GM12878 (cell line): ENCODE measurements around the gene PFKFB3. TPM values are rescaled to one million over a fixed set of nuclear protein-coding genes. Genes with fewer than 3 reads are reported as not detected.

ENCODE experiments used
- ATAC-seq: fragments of 200-7000 bp; cut with Tn5 transposase; 3 replicates; pipeline ENCODE4 v1.9.1; 2020; ENCODE audit warnings: mild to moderate bottlenecking, moderate library complexity
- BruUV-seq: library from RNA; stranded (reverse); fragments of 400-500 nt; replicated peaks from 2 replicates; lab custom pipeline; 2021; lab: Mats Ljungman, UMichigan
- CTCF ChIA-PET: fragments of 300-600 bp; sonication (Branson Sonifier 250); formaldehyde crosslinking; extraction: SDS; loops from one replicate; lab custom pipeline; 2021; ENCODE audit warnings: inconsistent platforms; lab: Yijun Ruan, JAX
- POLR2A ChIA-PET: fragments of 350-600 bp; formaldehyde crosslinking; extraction: SDS; loops from one replicate; lab custom pipeline; 2021; ENCODE audit warnings: inconsistent platforms; lab: Charles Lee
- RAD21 ChIA-PET: fragments of 300-600 bp; sonication (Branson Sonifier 250); formaldehyde crosslinking; loops from one replicate; lab custom pipeline; 2023; ENCODE audit warnings: antibody characterized with exemption; ENCODE audit not compliant: unreplicated experiment; lab: Charles Lee
- SMC1A ChIA-PET: fragments of 300-600 bp; sonication (Branson Sonifier 250); formaldehyde crosslinking; loops from one replicate; lab custom pipeline; 2023; ENCODE audit not compliant: unreplicated experiment, uncharacterized antibody; lab: Charles Lee
- DNase-seq: peaks from one replicate; pipeline ENCODE4 v3.0.0-alpha.2; 2011; ENCODE audit warnings: low read depth, low spot score
- FAIRE-seq: peaks from 3 replicates; lab custom pipeline; 2011; peaks lifted over from hg19 to GRCh38; lab: Jason Lieb, UNC
- H2AFZ ChIP-seq: 2 replicates; pipeline ENCODE4 v1.6.0; 2011; ENCODE audit warnings: low read depth, low read length, control low read depth; ENCODE audit not compliant: control insufficient read depth
- H3K27ac ChIP-seq: 2 replicates; pipeline ENCODE4 v1.5.1; 2011; ENCODE audit warnings: control low read depth; ENCODE audit not compliant: control insufficient read depth, insufficient read depth
- H3K27me3 ChIP-seq, 2 experiments: replicated peaks in 1 of 2; 2 replicates each; pipeline versions ENCODE4 v1.6.0 to v1.6.1; 2011; ENCODE audit warnings: low read length in 1 of 2; ENCODE audit not compliant: control insufficient read depth in 2 of 2, insufficient read depth in 2 of 2
- H3K36me3 ChIP-seq, 2 experiments: 2 replicates each; pipeline ENCODE4 v1.5.1; 2011; ENCODE audit warnings: low read length in 1 of 2; ENCODE audit not compliant: control insufficient read depth in 2 of 2, insufficient read depth in 2 of 2
- H3K4me1 ChIP-seq: 2 replicates; pipeline ENCODE4 v1.6.1; 2011; ENCODE audit warnings: mild to moderate bottlenecking, low read length, moderate library complexity, mixed read lengths; ENCODE audit not compliant: control insufficient read depth, insufficient read depth
- H3K4me2 ChIP-seq: 2 replicates; pipeline ENCODE4 v1.6.0; 2011; ENCODE audit warnings: control low read depth; ENCODE audit not compliant: control insufficient read depth, insufficient read depth
- H3K4me3 ChIP-seq: fragments of 200-600 bp; sonication (generic); 2 replicates; pipeline ENCODE4 v1.5.1; 2016
- H3K79me2 ChIP-seq: 2 replicates; pipeline ENCODE4 v1.6.0; 2011; ENCODE audit warnings: low read length; ENCODE audit not compliant: control insufficient read depth, insufficient read depth
- H3K9ac ChIP-seq: 2 replicates; pipeline ENCODE4 v1.8.0; 2011; ENCODE audit warnings: low read length, control low read depth, mixed read lengths; ENCODE audit not compliant: control insufficient read depth, insufficient read depth
- H3K9me3 ChIP-seq: replicated peaks from 3 replicates; pipeline ENCODE4 v1.5.1; 2011; ENCODE audit warnings: mild to moderate bottlenecking, low read length; ENCODE audit not compliant: control insufficient read depth, insufficient read depth
- H4K20me1 ChIP-seq: 2 replicates; pipeline ENCODE4 v1.6.0; 2011; ENCODE audit not compliant: control insufficient read depth, insufficient read depth
- ATF7 ChIP-seq: fragments of 450-650 bp; IDR thresholded peaks from 2 replicates; pipeline ENCODE4 v1.6.1; 2016; ENCODE audit warnings: low read depth, mild to moderate bottlenecking
- BCL3 ChIP-seq: IDR thresholded peaks from 2 replicates; pipeline ENCODE4 v1.6.1; 2011; ENCODE audit warnings: borderline replicate concordance, low read depth, mild to moderate bottlenecking, moderate library complexity, low read length; ENCODE audit not compliant: insufficient read depth, poor library complexity, severe bottlenecking
- HDAC2 ChIP-seq: fragments of 200-600 bp; sonication (generic); IDR thresholded peaks from 2 replicates; pipeline ENCODE4 v1.6.1; 2017
- NFYB ChIP-seq: IDR thresholded peaks from 2 replicates; pipeline ENCODE4 v1.6.1; 2011; ENCODE audit warnings: low read depth, mild to moderate bottlenecking, low read length, improper control_type of control experiment, moderate library complexity; ENCODE audit not compliant: insufficient read depth
- NR2F1 ChIP-seq: fragments of 450-650 bp; conservative IDR thresholded peaks from 2 replicates; pipeline ENCODE4 v1.6.1; 2017; ENCODE audit warnings: mild to moderate bottlenecking
- TARDBP ChIP-seq: IDR thresholded peaks from 2 replicates; pipeline ENCODE4 v1.6.1; 2016; ENCODE audit warnings: borderline replicate concordance
- ZBTB4 ChIP-seq: fragments of 450-650 bp; formaldehyde crosslinking; IDR thresholded peaks from 2 replicates; pipeline ENCODE4 v1.4.0; 2022; ENCODE audit warnings: mild to moderate bottlenecking, moderate library complexity
- ZZZ3 ChIP-seq: IDR thresholded peaks from 2 replicates; pipeline ENCODE4 v1.6.1; 2011; ENCODE audit warnings: low read depth; ENCODE audit not compliant: control insufficient read depth, insufficient read length
- WGBS: methylation state at CpG from one replicate; pipeline ENCODE4 v1.1.6; 2016; ENCODE audit warnings: low lambda C conversion rate; ENCODE audit not compliant: insufficient replicate concordance, insufficient coverage; ENCODE audit errors: missing lambda C conversion rate; 5-methylcytosine and 5-hydroxymethylcytosine counted together
- in situ Hi-C: fragments of 300-500 bp; cut with MboI; formaldehyde crosslinking; loops from 9 replicates; pipeline ENCODE4 v1.14.3; 2018; ENCODE audit warnings: mixed read lengths
- intact Hi-C: fragments of 100-400 bp; cut with micrococcal nuclease; formaldehyde crosslinking; loops from one replicate; pipeline ENCODE4 v1.14.2; 2022; ENCODE audit not compliant: unreplicated experiment
- polyA plus RNA-seq, 11 experiments: library from polyadenylated mRNA; depleted of rRNA in 4 of 11; unstranded in 6 of 11; stranded (reverse) in 5 of 11; fragments of >200 nt; fragmentation: Nextera tagmentation in 4 of 11; fragmentation: Illumina TruSeq in 1 of 11; extraction: Ambion mirVana in 4 of 11; extraction: Trizol in 1 of 11; gene quantifications; 1 replicate in 1 of 11; 2 replicates in 10 of 11; pipeline versions ENCODE4 v1.2.1 to v1.2.3, GENCODE V29; 2011 to 2016; ENCODE audit warnings: inconsistent platforms in 2 of 11, missing spikeins in 2 of 11, low read depth in 1 of 11
- total RNA-seq, 4 experiments: library from RNA; depleted of rRNA in 3 of 4; stranded (reverse); fragments of >200 nt in 3 of 4; fragmentation: Illumina TruSeq in 1 of 4; extraction: Trizol in 1 of 4; gene quantifications; 2 replicates each; pipeline versions ENCODE4 v1.2.1 to v1.2.3, GENCODE V29; 2013 to 2021
- TF ChIP-seq, protein P1 (sequence below): fragments of 450-650 bp; IDR thresholded peaks from 2 replicates; pipeline ENCODE4 v1.6.1; 2018; ENCODE audit warnings: borderline replicate concordance, mild to moderate bottlenecking; ENCODE audit not compliant: partially characterized antibody

Gene PFKFB3
- total and polyA plus RNA-seq, 10 of the 15 experiments (the other 5 are each of a cell fraction or from before 2014, with no cell fraction given): 1.6 to 46.7 (median 13.7) TPM

- ChIA-PET SMC1A (interaction anchor here (0.7 to 1.9 kb wide), 5 partner anchors 41 to 207 kb away, joined by 3 to 8 read pairs (median 3); no protein-coding TSS in a partner anchor), CTCF (interaction anchor here (0.6 to 1.4 kb wide), 6 partner anchors 9 to 308 kb away, joined by 3 to 4 read pairs (median 3); no protein-coding TSS in a partner anchor), RAD21 (no interaction called here), POLR2A (interaction anchor here (0.6 to 1.0 kb wide), 2 partner anchors 43 to 47 kb away, joined by 3 read pairs; no protein-coding TSS in a partner anchor)
- no peaks in the 10 kb centered on the region for H3K27me3 ChIP-seq
- no peaks in the 10 kb centered on the region for H3K79me2 ChIP-seq
- no peaks in the 10 kb centered on the region for H4K20me1 ChIP-seq
- FAIRE-seq: no peak
- no peak overlapping the region for H3K9ac ChIP-seq
- TF ChIP-seq TARDBP: no peak
- no peak overlapping the region for H3K4me2 ChIP-seq
- WGBS: 63% methylated on average over 6 of the region's 6 CpGs
- no peak overlapping the region for H2AFZ ChIP-seq
- peaks cover 0 to 2% of the 10 kb centered on the region in 2 experiments; a peak in 2 of 4 replicates for H3K36me3 ChIP-seq
- in situ Hi-C loops: no loop called here
- no peak for DNase-seq
- no peaks in the 10 kb centered on the region for H3K9me3 ChIP-seq
- BruUV-seq: no TSS peak
- intact Hi-C loops: no loop called here
- no peak overlapping the region for H3K27ac ChIP-seq
- no peaks in the 10 kb centered on the region for H3K4me1 ChIP-seq
- no peak overlapping the region for H3K4me3 ChIP-seq
- ATAC-seq: no peak
Measured at GRCh38 chr10:6194311-6194710, 8.4 kb upstream of the PFKFB3 start.

GRCh38 chr10:6195376-6195775, 7.4 kb upstream of the PFKFB3 start:
- in situ Hi-C loops: no loop called here
- no TSS peak for BruUV-seq
- TF ChIP-seq ZZZ3 (no peak), ATF7 (no peak), NFYB (no peak), ZBTB4 (CRISPR knock-in tag) (no peak), HDAC2 (no peak), BCL3 (no peak), NR2F1 (no peak)
- TF ChIP-seq, protein P1, sequence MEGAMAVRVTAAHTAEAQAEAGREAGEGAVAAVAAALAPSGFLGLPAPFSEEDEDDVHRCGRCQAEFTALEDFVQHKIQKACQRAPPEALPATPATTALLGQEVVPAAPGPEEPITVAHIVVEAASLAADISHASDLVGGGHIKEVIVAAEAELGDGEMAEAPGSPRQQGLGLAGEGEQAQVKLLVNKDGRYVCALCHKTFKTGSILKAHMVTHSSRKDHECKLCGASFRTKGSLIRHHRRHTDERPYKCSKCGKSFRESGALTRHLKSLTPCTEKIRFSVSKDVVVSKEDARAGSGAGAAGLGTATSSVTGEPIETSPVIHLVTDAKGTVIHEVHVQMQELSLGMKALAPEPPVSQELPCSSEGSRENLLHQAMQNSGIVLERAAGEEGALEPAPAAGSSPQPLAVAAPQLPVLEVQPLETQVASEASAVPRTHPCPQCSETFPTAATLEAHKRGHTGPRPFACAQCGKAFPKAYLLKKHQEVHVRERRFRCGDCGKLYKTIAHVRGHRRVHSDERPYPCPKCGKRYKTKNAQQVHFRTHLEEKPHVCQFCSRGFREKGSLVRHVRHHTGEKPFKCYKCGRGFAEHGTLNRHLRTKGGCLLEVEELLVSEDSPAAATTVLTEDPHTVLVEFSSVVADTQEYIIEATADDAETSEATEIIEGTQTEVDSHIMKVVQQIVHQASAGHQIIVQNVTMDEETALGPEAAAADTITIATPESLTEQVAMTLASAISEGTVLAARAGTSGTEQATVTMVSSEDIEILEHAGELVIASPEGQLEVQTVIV: no peak

More at GRCh38 chr10:6195376-6195775, 7.4 kb upstream of the PFKFB3 start:
- DNase-seq (no peak), FAIRE-seq (no peak), ATAC-seq (no peak)
- ChIA-PET SMC1A (interaction anchor here (1.9 kb wide), 1 partner anchor 206 kb away, joined by 8 read pairs; no protein-coding TSS in a partner anchor), RAD21 (no interaction called here), CTCF (interaction anchor here (1.2 kb wide), 1 partner anchor 206 kb away, joined by 4 read pairs; no protein-coding TSS in a partner anchor), POLR2A (interaction anchor here (0.6 kb wide), 1 partner anchor 175 kb away, joined by 3 read pairs; no protein-coding TSS in a partner anchor)
- H3K27ac ChIP-seq: no peak overlapping the region
- H2AFZ ChIP-seq: no peak overlapping the region
- H3K79me2 ChIP-seq: no peaks in the 10 kb centered on the region
- H4K20me1 ChIP-seq: no peaks in the 10 kb centered on the region
- no peaks in the 10 kb centered on the region for H3K27me3 ChIP-seq
- H3K4me2 ChIP-seq: no peak overlapping the region
- no peak overlapping the region for H3K4me3 ChIP-seq
- H3K36me3 ChIP-seq: peaks cover 0 to 2% of the 10 kb centered on the region in 2 experiments; a peak in 2 of 4 replicates
- whole genome bisulfite sequencing: 36% methylated on average over 6 of the region's 6 CpGs
- no peak overlapping the region for H3K9ac ChIP-seq
- no peaks in the 10 kb centered on the region for H3K4me1 ChIP-seq
- H3K9me3 ChIP-seq: no peaks in the 10 kb centered on the region
- intact Hi-C loops: no loop called here
